ENCODE data around the gene SH3PXD2A. TPM values are rescaled to one million over a fixed set of nuclear protein-coding genes. Genes with fewer than 3 reads are reported as not detected.

The SH3PXD2A gene
- total RNA-seq, 2 experiments from 2014 or later = 6.5 to 7.4 TPM

DNA sequence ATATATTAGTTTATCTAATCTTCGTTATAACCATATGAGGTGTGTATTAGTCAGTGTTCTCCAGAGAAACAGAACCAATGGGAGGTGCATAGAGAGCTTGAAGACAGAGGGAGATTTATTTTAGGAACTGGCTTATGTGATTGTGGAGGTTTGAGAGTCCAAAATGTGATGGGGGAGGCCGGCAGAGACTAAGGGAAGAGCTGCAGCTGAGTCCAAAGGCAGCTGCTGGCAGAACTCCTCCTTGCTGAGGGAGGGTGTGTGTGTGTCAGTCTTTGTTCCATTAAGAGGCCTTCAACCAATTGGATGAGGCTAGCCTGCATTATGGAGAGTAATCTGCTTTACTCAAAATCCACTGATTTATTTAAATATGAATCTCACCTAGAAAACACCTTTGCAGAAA lies 165.1 kb downstream of the SH3PXD2A start:
- Mint-ChIP-seq H3K9me3 (no peaks in the 10 kb centered on the region), H3K4me3 (no peak overlapping the region), H3K36me3 (ENCODE audit: low read depth) (no peaks in the 10 kb centered on the region), H3K27me3 (peaks cover 4% of the 10 kb centered on the region), H3K27ac (no peak overlapping the region), H3K4me1 (ENCODE audit: low read depth) (peaks cover 16% of the 10 kb centered on the region)
- CTCF ChIA-PET = interaction anchor here (0.6 to 6.5 kb wide), 4 partner anchors 21 to 91 kb away, joined by 3 to 99 read pairs (median 4); no protein-coding TSS in a partner anchor
- DNase-seq (no peak), ATAC-seq (no peak)
- TF ChIP-seq, protein P1, sequence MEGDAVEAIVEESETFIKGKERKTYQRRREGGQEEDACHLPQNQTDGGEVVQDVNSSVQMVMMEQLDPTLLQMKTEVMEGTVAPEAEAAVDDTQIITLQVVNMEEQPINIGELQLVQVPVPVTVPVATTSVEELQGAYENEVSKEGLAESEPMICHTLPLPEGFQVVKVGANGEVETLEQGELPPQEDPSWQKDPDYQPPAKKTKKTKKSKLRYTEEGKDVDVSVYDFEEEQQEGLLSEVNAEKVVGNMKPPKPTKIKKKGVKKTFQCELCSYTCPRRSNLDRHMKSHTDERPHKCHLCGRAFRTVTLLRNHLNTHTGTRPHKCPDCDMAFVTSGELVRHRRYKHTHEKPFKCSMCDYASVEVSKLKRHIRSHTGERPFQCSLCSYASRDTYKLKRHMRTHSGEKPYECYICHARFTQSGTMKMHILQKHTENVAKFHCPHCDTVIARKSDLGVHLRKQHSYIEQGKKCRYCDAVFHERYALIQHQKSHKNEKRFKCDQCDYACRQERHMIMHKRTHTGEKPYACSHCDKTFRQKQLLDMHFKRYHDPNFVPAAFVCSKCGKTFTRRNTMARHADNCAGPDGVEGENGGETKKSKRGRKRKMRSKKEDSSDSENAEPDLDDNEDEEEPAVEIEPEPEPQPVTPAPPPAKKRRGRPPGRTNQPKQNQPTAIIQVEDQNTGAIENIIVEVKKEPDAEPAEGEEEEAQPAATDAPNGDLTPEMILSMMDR (IDR thresholded peaks at IDR 0.05) = no peak
- POLR2A ChIA-PET = interaction anchor here (1.1 kb wide), 2 partner anchors 11 to 227 kb away, joined by 3 read pairs; no protein-coding TSS in a partner anchor
- intact Hi-C loops (cut with micrococcal nuclease) = no loop called here

DNA sequence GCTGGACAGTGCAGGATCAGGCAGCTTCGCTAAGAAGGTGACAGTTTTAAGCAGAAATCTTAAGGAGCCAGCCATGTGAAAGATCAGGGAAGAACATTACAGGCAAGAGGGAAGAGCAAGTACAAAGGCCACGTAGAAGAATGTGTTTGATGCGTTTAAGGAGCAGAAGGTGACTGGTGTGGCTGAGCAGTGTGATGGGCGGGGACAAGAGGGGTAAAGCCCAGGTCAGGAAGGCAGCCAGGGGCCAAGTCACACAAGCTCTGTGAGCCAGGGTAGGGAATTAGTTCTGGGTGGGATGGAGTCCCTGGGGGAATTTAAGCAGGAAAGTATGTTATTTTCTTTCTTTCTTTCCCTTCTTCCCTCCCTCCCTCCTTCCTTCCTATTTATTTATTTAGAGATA lies 166.9 kb downstream of the SH3PXD2A start:
- no peaks in the 10 kb centered on the region for H3K9me3 Mint-ChIP-seq
- no peak for DNase-seq
- CTCF ChIA-PET = interaction anchor here (1.2 to 6.5 kb wide), 3 partner anchors 8 to 92 kb away, joined by 3 to 99 read pairs (median 56); no protein-coding TSS in a partner anchor
- H3K4me3 Mint-ChIP-seq = no peak overlapping the region
- intact Hi-C loops (cut with micrococcal nuclease) = loop anchor here (5.0 kb wide), 1 partner anchor 86 kb away; no protein-coding TSS in a partner anchor
- H3K27ac Mint-ChIP-seq = no peak overlapping the region
- H3K4me1 Mint-ChIP-seq (ENCODE audit: low read depth) = peaks cover 13% of the 10 kb centered on the region
- TF ChIP-seq, protein P1 (IDR thresholded peaks at IDR 0.05) = no peak
- H3K27me3 Mint-ChIP-seq = peaks cover 2% of the 10 kb centered on the region
- ATAC-seq = no peak
- POLR2A ChIA-PET = no interaction called here
- H3K36me3 Mint-ChIP-seq (ENCODE audit: low read depth) = no peaks in the 10 kb centered on the region

DNA sequence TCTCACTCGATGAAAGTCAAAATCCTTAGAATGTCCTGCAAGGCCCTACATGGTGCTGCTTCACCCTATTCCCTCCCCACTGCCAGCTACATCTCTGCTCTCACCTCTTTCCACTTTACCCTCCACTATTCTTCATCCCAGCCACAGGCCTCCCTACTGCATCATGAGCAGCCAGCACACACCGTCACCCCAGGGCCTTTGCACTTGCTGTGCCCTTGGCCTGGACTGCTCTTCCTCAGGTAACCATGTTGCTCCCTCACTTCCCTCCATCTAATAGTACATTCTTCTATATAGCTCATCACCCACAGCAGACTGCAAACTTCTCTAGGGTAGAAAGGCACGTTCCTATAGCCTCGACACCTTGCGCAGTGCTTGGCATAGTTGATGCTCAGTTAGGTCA lies 167.7 kb downstream of the SH3PXD2A start:
- Mint-ChIP-seq H3K9me3 (no peaks in the 10 kb centered on the region), H3K27me3 (no peaks in the 10 kb centered on the region), H3K4me1 (ENCODE audit: low read depth) (peaks cover 11% of the 10 kb centered on the region), H3K4me3 (no peak overlapping the region), H3K27ac (no peak overlapping the region), H3K36me3 (ENCODE audit: low read depth) (no peaks in the 10 kb centered on the region)
- TF ChIP-seq, protein P1 (IDR thresholded peaks at IDR 0.05) = no peak
- ChIA-PET CTCF (interaction anchor here (0.9 to 6.5 kb wide), 11 partner anchors 9 to 92 kb away, joined by 3 to 99 read pairs (median 12); no protein-coding TSS in a partner anchor), POLR2A (interaction anchor here (0.7 kb wide), 1 partner anchor 171 kb away, joined by 3 read pairs; no protein-coding TSS in a partner anchor)
- intact Hi-C loops (cut with micrococcal nuclease) = loop anchor here (5.0 kb wide), 1 partner anchor 85 kb away; no protein-coding TSS in a partner anchor
- DNase-seq (no peak), ATAC-seq (no peak)

DNA sequence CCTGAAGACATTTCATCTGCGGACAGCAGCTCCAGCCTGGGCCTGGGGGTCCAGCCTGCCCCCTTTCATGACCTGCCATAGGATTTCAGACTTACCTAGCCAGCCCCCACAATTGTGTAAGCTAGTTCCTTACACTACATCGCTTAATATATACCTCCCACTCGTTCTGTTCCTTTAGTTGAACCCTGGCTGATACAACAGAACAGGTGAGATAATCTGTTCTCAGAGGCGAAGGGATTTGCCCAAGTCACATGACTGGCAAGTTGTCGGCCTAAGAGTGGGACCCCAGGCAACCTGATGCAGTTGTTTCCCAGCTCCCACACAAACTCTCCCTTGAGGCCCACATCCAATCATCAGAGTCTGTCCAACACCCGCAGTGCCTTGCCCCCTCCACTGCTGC lies 168.2 kb downstream of the SH3PXD2A start:
- H3K36me3 Mint-ChIP-seq (ENCODE audit: low read depth) = no peaks in the 10 kb centered on the region
- POLR2A ChIA-PET = interaction anchor here (0.7 to 1.1 kb wide), 2 partner anchors 14 to 171 kb away, joined by 3 read pairs; no protein-coding TSS in a partner anchor
- CTCF ChIA-PET = interaction anchor here (0.7 to 6.5 kb wide), 35 partner anchors 9 to 277 kb away, joined by 3 to 99 read pairs (median 6); no protein-coding TSS in a partner anchor

More for the DNA sequence above, 168.2 kb downstream of the SH3PXD2A start:
- Mint-ChIP-seq H3K27me3 (no peaks in the 10 kb centered on the region), H3K4me1 (ENCODE audit: low read depth) (peaks cover 11% of the 10 kb centered on the region), H3K9me3 (no peaks in the 10 kb centered on the region), H3K27ac (no peak overlapping the region), H3K4me3 (no peak overlapping the region)
- no peak for DNase-seq
- intact Hi-C loops (cut with micrococcal nuclease) = loop anchor here (5.0 kb wide), 1 partner anchor 85 kb away; no protein-coding TSS in a partner anchor
- TF ChIP-seq, protein P1 (IDR thresholded peaks at IDR 0.05) = no peak
- ATAC-seq = no peak

Measured in activated CD8-positive, alpha-beta T cell treated with anti-CD3 and anti-CD28 coated beads for 36 hours (primary cell).